Osteoblast (primary cell): ENCODE results near the gene CCNYL1. TPM values are rescaled to one million over a fixed set of nuclear protein-coding genes. Genes with fewer than 3 reads are reported as not detected.

ENCODE experiments used
- DNase-seq: peaks from one replicate; pipeline ENCODE4 v3.0.0; 2011; ENCODE audit warnings: low spot score, mixed read lengths; ENCODE audit not compliant: insufficient read length; ENCODE audit errors: missing footprints
- H2AFZ ChIP-seq: 2 replicates; pipeline ENCODE4 v1.6.0; 2011; ENCODE audit warnings: mild to moderate bottlenecking, low read length
- H3K27ac ChIP-seq: 2 replicates; pipeline ENCODE4 v1.5.1; 2011; ENCODE audit warnings: mild to moderate bottlenecking, low read depth, low read length, moderate library complexity
- H3K27me3 ChIP-seq: 2 replicates; pipeline ENCODE4 v1.6.0; 2012; ENCODE audit warnings: mild to moderate bottlenecking, control low read depth, inconsistent platforms, low read length, moderate library complexity; ENCODE audit not compliant: insufficient read depth
- H3K36me3 ChIP-seq: 2 replicates; pipeline ENCODE4 v1.5.1; 2011; ENCODE audit warnings: mild to moderate bottlenecking, low read length, control low read depth, moderate library complexity; ENCODE audit not compliant: insufficient read depth
- H3K4me1 ChIP-seq: 2 replicates; pipeline ENCODE4 v1.5.1; 2011; ENCODE audit warnings: mild to moderate bottlenecking, low read length, control low read depth, moderate library complexity; ENCODE audit not compliant: insufficient read depth
- H3K4me2 ChIP-seq: 2 replicates; pipeline ENCODE4 v1.6.0; 2011; ENCODE audit warnings: mild to moderate bottlenecking, low read length; ENCODE audit not compliant: insufficient read depth
- H3K4me3 ChIP-seq: fragments of 200-600 bp; sonication (generic); 3 replicates; pipeline ENCODE4 v1.5.1; 2012; ENCODE audit warnings: mild to moderate bottlenecking, low read length, inconsistent platforms; ENCODE audit not compliant: insufficient read depth
- H3K79me2 ChIP-seq: 2 replicates; pipeline ENCODE4 v1.6.0; 2012; ENCODE audit warnings: mild to moderate bottlenecking, low read length, control low read depth, inconsistent platforms; ENCODE audit not compliant: insufficient read depth
- H3K9me3 ChIP-seq: 2 replicates; pipeline ENCODE4 v1.5.1; 2011; ENCODE audit warnings: low read depth, low read length, control low read depth
- H4K20me1 ChIP-seq: 2 replicates; pipeline ENCODE4 v1.6.0; 2012; ENCODE audit warnings: mild to moderate bottlenecking, low read length, control low read depth; ENCODE audit not compliant: insufficient read depth
- CTCF ChIP-seq: IDR thresholded peaks from 2 replicates; pipeline ENCODE4 v1.5.1; 2011; ENCODE audit warnings: mild to moderate bottlenecking, low read depth, low read length, moderate library complexity; ENCODE audit errors: extremely low read depth
- total RNA-seq: library from RNA; depleted of rRNA; stranded (reverse); fragments of >200 nt; gene quantifications from 2 replicates; pipeline ENCODE4 v1.2.3, GENCODE V29; 2012

The CCNYL1 gene
- total RNA-seq, 1 donor, result 15.9 TPM

GRCh38 chr2:207778298-207778882, 67.0 kb downstream of the CCNYL1 start:
- no peak overlapping the region for H3K4me2 ChIP-seq
- H3K36me3 ChIP-seq, result no peaks in the 10 kb centered on the region
- no peak overlapping the region for H3K4me3 ChIP-seq
- H3K4me1 ChIP-seq, result peaks cover 9% of the 10 kb centered on the region
- H3K27me3 ChIP-seq, result no peaks in the 10 kb centered on the region
- no peak for TF ChIP-seq CTCF
- no peaks in the 10 kb centered on the region for H3K79me2 ChIP-seq
- no peaks in the 10 kb centered on the region for H4K20me1 ChIP-seq
- no peak overlapping the region for H3K27ac ChIP-seq
- H3K9me3 ChIP-seq, result no peaks in the 10 kb centered on the region
- no peak for DNase-seq
- H2AFZ ChIP-seq, result no peak overlapping the region

GRCh38 chr2:207779523-207779922, 68.1 kb downstream of the CCNYL1 start:
- DNase-seq, result no peak
- Histone ChIP-seq H2AFZ (no peak overlapping the region), H3K4me1 (peaks cover 9% of the 10 kb centered on the region), H4K20me1 (no peaks in the 10 kb centered on the region), H3K4me2 (no peak overlapping the region), H3K9me3 (no peaks in the 10 kb centered on the region), H3K79me2 (no peaks in the 10 kb centered on the region), H3K4me3 (no peak overlapping the region), H3K27ac (no peak overlapping the region), H3K27me3 (no peaks in the 10 kb centered on the region), H3K36me3 (no peaks in the 10 kb centered on the region)
- TF ChIP-seq CTCF, result no peak

GRCh38 chr2:207782238-207783030, 71.0 kb downstream of the CCNYL1 start:
- no peak for TF ChIP-seq CTCF
- Histone ChIP-seq H3K27ac (no peak overlapping the region), H3K4me2 (no peak overlapping the region)

GRCh38 chr2:207783514-207783913, 72.1 kb downstream of the CCNYL1 start:
- H3K27ac ChIP-seq, result no peak overlapping the region
- no peaks in the 10 kb centered on the region for H3K27me3 ChIP-seq
- no peaks in the 10 kb centered on the region for H3K79me2 ChIP-seq
- no peak for DNase-seq
- no peak overlapping the region for H2AFZ ChIP-seq
- H3K36me3 ChIP-seq, result no peaks in the 10 kb centered on the region
- H3K4me2 ChIP-seq, result no peak overlapping the region
- no peaks in the 10 kb centered on the region for H3K9me3 ChIP-seq
- H3K4me1 ChIP-seq, result peaks cover 9% of the 10 kb centered on the region
- no peak for TF ChIP-seq CTCF
- no peak overlapping the region for H3K4me3 ChIP-seq
- no peaks in the 10 kb centered on the region for H4K20me1 ChIP-seq

More at GRCh38 chr2:207782238-207783030, 71.0 kb downstream of the CCNYL1 start:
- H3K27me3 ChIP-seq, result no peaks in the 10 kb centered on the region
- peaks cover 9% of the 10 kb centered on the region for H3K4me1 ChIP-seq
- H3K9me3 ChIP-seq, result no peaks in the 10 kb centered on the region
- no peaks in the 10 kb centered on the region for H3K79me2 ChIP-seq
- no peaks in the 10 kb centered on the region for H3K36me3 ChIP-seq
- no peak overlapping the region for H3K4me3 ChIP-seq
- no peak for DNase-seq
- H4K20me1 ChIP-seq, result no peaks in the 10 kb centered on the region
- no peak overlapping the region for H2AFZ ChIP-seq
